ENCODE measurements around the gene RRP15.

DNA sequence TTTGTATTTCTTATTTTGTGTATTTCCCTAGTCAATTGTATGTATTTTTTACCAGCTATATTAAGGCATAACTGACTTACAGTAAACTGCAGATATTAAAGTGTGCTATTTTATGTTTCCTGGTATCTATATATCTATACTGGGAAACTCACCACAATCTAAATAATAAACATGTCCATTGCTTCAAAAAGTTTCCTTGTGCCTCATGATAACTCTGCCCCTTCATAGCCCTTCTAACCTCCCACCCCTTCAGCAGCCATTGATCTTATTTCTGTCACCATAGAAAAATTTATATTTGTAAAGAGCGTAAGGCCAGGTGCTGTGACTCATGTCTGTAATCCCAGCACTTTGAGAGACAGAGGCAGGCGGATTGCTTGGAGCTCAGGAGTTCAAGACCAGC lies 9.3 kb upstream of the RRP15 start:
- TF ChIP-seq, protein P1, sequence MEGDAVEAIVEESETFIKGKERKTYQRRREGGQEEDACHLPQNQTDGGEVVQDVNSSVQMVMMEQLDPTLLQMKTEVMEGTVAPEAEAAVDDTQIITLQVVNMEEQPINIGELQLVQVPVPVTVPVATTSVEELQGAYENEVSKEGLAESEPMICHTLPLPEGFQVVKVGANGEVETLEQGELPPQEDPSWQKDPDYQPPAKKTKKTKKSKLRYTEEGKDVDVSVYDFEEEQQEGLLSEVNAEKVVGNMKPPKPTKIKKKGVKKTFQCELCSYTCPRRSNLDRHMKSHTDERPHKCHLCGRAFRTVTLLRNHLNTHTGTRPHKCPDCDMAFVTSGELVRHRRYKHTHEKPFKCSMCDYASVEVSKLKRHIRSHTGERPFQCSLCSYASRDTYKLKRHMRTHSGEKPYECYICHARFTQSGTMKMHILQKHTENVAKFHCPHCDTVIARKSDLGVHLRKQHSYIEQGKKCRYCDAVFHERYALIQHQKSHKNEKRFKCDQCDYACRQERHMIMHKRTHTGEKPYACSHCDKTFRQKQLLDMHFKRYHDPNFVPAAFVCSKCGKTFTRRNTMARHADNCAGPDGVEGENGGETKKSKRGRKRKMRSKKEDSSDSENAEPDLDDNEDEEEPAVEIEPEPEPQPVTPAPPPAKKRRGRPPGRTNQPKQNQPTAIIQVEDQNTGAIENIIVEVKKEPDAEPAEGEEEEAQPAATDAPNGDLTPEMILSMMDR (optimal IDR thresholded peaks at IDR 0.05 in 1 of 3, IDR thresholded peaks at IDR 0.05 in 1 of 3, conservative IDR thresholded peaks at IDR 0.05 in 1 of 3; ENCODE audit: extremely low read depth in 1 of 3, insufficient read depth in 2 of 3, low read length in 3 of 3): no peak
- TF ChIP-seq EZH2 (IDR thresholded peaks at IDR 0.05; ENCODE audit: low read length): no peak

Data from keratinocyte (primary cell).